Endometrial microvascular endothelial cells (primary cell): ENCODE data around the gene CPZ. TPM values are rescaled to one million over a fixed set of nuclear protein-coding genes. Genes with fewer than 3 reads are reported as not detected.

ENCODE experiments used
- in situ Hi-C: cut with HindIII; loops from 2 replicates; pipeline ENCODE4 v1.10.0; 2017; ENCODE audit warnings: low sequenced_read_pairs, low pct_unique_long_range_greater_than_20kb; ENCODE audit errors: inconsistent ontology term
- total RNA-seq: library from RNA; depleted of rRNA; stranded (reverse); fragments of >200 nt; gene quantifications from one replicate; pipeline ENCODE4 v1.2.3, GENCODE V29; 2015; ENCODE audit errors: inconsistent ontology term

Gene CPZ
- total RNA-seq, 1 donor from 2014 or later: not detected

- in situ Hi-C loops: no loop called here
These were observed 65.0 kb downstream of the CPZ start for GRCh38 chr4:8657381-8658088.

- in situ Hi-C loops: no loop called here
These were observed 70.2 kb downstream of the CPZ start for GRCh38 chr4:8662776-8663175.

GRCh38 chr4:8664031-8664805 lies 71.7 kb downstream of the CPZ start:
- in situ Hi-C loops: no loop called here

- in situ Hi-C loops: no loop called here
These were observed 72.4 kb downstream of the CPZ start for GRCh38 chr4:8664976-8665375.

- in situ Hi-C loops: no loop called here
These were observed 73.1 kb downstream of the CPZ start for GRCh38 chr4:8665406-8666360.

DNA sequence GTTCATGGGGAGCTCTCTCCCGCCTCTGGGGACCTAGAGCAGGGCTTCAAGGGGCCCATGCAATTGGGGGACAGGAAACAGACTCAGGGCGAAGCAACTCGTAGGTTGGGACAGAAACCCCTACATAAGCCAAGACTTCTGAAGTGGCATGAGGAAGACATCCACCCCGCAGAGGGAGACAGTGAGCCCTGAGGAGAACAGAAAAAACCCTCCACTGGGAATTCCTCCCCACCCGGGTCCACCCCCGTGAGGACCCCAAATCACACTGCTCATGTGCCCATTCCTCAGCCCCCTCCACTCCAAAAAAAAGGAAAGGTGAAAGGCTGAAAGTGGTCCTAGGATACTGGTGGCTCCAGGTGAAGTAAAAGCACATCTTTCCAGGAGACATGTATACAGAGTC lies 74.0 kb downstream of the CPZ start:
- in situ Hi-C loops: no loop called here

Other genes starting within 250 kb of the CPZ start
- gene ACOX3, start 152.0 kb upstream of the CPZ start, total RNA-seq: 26.0 TPM
- gene TRMT44, start 152.0 kb upstream of the CPZ start, total RNA-seq: 13.9 TPM
- not detected for gene GPR78, start 12.4 kb upstream of the CPZ start, total RNA-seq